HG03565 (cell line): ENCODE data around the gene CARD19.
"Not testable (repeated sequence)": the region's sequence is repeated elsewhere in the genome, so short reads cannot be mapped to it uniquely, and the experiment has no call there.

Experiments used
- ATAC-seq: cut with Tn5 transposase; IDR thresholded peaks from one replicate; pipeline ENCODE4 v1.9.1; 2021; ENCODE audit warnings: mild to moderate bottlenecking, moderate library complexity; ENCODE audit not compliant: unreplicated experiment

The CARD19 gene

DNA sequence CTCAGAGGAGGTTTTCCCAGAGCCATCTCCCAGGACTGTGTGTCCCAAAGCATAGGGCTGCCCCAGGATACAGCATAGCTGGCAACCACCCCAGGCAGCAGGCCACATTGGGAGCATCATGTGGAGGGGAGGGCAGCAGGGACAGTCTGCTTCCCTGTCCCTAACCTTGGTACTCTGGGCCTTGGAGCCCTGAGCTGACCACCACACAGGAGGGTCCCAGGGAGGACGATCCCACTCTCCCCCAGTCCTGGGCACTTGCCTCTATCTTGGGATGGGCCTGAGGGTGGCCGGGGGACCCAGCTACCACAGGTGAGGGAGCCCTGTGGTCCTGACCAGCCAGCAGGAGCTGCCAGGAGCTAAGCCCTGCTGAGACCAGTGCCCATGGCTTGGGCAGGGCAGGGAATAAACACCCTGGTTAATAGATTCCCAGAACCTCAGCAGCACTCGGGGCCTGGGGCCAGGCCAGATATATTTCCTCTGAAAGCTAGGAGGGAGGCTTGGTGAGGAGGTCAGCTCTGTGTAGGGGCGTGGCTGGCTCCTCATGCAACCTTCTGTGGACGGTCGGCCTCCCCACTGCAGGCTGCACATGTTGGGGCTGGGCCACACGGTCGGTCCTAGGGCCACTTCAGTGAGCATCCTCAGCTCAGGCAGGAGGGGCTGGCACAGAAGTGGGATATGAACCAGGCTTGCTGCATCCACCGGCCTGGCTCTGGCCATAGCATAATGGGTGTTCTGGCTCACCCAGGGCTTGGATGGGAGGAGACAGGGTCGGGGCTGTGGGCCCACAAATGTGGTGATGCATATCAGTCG, 33.9 kb downstream of the CARD19 start:
- ATAC-seq, result no peak

DNA sequence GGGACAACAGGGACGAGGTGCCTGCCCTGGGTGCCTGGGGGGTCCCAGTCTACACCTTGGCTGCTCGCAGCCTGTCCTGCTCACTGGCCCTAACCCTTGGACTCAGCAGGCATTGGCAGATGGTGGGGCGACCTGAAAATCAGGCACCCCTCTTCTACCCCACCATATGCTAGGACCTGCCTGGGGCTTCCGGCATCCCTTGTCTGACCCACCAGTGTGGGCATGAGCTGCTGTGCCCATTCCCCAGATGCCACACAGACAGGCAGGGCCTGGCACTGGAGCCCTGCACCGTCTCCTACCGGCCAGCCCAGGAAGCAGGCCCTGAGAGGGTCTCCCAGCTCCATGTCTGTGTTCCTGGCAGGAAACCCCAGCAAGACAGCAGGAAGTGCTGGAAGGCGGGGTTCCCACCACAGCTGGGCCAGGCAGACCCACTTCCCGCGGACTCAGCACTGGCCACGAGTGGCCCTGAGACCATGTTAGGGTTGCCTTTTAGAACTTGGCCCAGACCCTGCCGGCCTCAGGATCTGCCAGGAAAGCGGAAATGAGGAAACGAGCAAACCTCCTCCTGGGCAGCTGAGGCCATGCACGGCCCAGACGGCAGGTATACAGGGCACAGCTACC, 35.0 kb downstream of the CARD19 start:
- no peak for ATAC-seq

DNA sequence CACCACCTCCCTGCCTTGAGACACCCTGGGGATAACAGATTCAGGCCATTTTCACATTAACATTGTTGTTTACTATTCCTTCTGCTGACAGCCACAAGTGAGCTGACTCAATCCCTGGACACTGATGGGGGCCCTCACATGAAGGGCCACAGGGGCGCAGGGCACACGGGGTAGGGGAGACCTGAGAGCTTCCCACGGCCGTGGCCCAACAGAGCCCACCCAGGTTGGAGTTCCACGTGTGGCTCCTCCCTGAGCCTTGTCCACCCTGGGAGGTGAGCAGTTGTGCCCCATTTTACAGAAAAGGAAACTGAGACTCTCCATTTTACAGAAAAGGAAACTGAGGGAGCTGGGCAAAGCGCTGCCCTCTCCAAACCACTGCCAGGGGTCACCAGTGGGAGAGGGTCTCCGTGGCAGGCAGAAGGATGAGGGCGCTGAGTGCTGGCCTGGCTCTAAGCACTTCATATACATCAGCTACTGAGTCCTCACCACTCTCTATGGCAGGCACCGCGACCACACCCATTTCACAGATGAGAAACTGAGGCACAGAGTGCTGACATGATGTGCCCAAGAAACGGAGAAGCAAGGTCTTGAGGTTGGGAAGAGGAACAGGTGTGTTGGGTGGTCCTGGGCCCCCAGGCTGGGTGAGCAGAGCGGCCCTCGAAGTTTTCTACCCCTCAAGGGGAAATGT, 35.7 kb downstream of the CARD19 start:
- no peak for ATAC-seq

DNA sequence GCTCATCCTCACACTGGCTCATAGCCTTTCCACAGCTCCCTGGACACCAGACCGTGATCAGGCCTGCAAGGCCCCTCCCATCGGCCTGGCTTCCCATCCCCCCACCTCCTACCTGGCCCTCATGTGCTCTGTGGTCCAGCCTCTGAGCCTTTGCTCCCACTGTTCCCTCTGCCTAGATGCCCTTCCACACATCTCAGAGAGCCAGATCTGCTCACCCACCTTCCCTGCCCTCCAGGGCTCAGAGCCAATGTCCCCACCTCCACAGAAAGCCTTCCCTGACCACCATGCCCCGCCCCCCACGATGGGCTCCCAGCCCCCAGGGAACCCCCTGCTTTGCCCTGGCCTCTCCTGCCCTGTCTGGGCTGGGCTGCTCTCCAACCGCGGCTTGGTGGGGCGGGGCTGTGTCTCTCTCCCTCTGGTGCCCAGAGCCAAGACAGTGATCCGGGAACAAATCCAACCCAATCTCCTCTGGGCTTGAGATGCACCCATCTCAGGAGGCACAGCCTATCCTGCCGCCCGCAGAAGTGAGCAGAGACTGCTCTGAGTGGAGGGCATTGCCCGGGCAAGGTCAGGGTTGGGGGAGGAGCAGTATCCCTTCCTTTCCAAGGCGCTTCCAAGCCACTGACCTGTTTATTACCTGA, 36.4 kb downstream of the CARD19 start:
- no peak for ATAC-seq

DNA sequence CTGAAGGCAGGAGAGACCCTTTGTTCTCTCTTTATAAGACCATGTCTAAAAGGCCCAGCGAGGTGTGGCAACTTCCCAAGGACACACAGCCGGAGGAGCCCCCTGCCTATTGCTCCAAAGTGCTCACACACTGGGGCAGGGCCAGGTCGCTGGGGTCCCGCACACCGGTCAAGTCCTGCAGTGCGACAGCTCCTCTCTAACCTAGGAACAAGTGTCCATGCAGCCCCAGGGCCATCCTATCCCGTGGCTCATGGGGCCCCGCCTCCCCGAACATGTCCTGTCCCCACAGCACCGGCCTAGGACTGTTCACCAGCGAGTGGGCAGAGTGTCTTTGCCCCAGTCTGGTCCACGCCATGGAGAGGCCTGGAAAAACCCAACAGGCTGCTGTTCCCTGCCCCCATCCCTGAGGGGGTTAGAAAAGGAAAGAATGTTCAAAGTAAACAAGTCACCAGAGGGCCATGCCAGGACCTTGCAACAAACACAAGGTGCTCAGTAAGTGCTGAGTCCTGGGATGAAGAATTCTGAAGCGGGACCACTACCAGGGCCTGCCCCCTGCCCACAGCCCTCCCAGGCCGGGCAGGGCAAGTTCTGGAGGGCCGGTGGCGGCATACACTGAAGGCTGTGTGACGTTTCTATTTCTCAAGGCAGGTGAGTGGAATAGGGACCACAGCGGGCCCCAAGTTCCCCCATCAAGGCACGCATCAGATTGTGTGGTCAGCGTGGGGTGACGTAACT, 37.1 kb downstream of the CARD19 start:
- peak; percentile 23 for ATAC-seq

DNA sequence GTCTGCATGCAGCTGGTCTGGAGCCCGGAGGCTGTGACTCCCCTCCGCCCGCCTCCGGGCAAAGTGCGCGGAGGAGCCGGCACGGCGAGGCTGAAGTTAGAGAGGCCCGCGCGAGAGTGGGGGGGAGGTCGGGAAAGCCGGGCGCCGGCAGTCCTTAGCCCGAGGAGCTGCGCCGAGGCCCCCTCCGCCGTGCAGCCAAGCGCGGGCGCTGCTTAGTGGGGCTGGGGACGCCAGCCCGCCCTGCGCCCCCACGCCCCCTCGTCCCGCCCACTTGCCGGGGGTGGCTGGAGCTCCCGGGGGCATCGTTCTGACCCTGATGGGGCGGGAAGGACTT, 37.6 kb downstream of the CARD19 start:
- peak; percentile 0 for ATAC-seq

DNA sequence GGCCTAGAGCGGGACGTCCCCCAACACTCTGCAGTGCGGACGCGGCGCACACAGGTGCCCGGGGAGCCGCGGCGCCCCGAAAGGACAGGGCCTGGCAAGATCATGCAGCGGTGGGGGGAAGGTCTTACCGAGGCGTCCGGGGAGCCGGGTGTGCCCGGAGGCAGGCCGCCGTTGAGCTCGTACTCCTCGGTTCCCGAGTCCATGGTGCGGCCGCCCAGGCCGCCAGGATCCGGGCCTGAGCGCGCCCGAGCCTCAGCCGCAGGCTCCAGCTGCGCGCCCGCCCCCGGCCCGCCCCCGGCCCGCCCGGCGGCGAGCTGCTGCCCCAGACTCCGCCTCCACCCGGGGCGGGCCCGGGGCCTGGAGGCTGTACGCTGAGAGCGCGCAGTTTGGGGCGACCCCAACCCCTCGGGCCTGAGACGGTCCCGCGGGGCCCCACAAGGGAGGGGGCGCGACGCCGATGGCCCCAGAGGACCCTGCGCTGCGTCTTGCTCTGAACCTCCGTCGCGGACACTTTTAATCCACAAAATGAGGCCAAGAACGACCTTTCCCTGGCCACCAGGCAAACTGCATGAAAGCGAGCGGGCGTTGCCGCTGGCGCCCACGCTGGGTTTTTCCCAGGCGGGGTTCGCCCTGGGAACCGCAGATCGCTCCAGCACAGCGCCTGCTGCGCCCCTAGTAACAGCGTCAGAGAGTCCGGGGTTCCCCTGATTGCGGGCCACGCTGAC, 38.2 kb downstream of the CARD19 start, which contains the start of gene NINJ1:
Gene NINJ1, minus strand, starts transcription at position 237 of the 725 bp plus-strand sequence. Its CDS starts 34 bp downstream, at position 203.
- peak; percentile 51 for ATAC-seq

DNA sequence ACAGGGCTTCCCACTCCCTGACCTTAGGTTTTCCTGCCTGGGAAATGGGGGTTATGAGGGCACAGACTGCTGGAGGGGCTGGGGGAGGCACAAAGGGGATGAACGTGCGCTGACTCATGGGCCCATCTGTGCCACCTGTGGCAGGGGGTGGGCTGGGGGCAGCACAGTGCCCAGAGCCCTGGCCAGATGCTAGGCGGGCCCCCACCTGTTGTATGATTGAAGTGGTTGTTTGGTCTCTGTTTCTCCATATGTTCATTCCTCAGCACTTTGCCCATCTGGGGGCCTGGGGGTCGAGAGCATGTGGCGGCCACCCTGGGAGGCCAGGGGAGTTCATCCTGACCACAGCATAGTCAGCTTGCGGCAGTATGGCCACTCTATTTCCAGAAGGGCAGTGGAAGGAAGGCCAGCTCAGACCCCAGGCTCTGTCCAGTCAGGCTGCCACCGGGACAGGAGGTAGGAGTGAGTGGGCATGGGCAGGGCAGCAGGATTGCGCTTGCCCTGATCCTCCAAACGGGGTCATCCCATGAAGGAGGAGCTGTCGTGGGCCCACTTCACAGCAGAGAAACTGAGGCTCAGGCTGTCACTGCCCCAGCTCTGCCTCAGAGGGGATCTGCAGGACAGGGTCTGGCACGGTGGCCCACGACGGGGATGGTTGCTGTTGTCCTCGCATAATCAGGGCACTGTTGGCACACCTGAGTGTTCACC, 38.9 kb downstream of the CARD19 start:
- ATAC-seq, result no peak

DNA sequence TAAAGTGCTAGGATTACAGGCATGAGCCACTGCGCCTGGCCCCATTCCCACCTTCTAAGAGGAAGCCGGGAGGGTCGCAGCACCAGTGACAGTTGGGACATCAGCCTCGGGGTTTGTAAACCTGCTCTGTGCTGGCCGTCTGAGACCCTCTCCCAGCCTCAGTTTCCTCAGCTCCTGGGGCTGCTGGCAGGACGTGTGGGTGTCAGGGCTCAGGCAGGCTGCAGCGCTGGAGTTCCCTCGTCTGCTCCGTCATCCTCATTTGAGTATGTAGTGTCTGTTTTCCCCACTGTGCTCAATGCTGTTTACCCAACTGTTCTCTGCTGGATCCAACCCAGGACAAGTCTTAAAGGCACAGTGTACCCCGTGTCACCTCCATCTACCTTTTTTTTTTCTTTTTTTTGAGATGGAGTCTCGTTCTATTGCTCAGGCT, 40.0 kb downstream of the CARD19 start:
- no peak for ATAC-seq

DNA sequence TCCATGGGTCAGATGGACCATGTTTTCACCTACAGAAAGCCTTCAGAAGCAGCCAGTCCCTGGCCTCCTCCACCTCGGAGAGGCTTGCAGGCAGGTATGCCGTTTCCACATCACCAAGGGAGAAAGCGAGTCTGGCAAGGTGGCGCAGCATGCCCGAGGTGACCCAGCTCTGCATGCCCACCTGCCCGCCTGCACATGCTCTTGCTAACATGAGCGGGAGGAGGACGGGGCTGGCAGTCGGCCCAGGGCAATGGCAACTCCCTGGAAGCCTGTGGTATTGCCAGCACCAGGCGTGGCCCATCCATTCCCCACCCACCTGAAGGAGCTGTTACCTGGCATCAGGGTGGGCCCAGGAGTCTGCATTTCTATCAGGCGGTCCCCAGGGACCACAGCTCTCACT, 41.3 kb downstream of the CARD19 start:
- ATAC-seq, result no peak

DNA sequence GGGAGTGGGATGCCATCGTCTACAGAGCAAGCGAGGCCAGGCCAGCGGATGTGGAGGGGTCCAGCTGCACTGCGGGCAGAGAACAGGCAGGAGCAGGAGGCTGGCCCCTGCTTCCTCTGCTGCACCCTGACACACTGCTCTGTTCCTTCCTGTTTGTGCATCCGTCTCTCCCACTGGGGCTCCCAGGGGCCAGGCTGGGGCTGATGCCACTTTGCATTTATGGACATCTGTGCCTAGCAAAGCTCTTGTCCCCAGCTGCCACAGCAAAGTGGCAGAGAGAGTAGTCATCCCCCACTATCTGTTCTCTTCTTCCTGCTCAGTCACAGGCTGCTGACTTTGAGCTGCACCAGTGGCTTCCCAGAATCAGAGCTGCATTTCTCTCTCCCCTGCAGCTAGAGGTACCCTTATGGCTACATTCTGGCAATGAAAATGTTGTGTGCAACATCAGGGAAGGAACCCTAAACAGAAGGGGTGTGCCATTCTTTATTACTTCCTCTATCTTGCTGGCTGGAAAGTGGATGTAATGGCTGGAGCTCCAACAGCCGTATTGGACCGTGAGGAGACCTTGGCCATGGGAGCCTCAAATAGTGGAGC, 42.3 kb downstream of the CARD19 start:
- no peak for ATAC-seq

DNA sequence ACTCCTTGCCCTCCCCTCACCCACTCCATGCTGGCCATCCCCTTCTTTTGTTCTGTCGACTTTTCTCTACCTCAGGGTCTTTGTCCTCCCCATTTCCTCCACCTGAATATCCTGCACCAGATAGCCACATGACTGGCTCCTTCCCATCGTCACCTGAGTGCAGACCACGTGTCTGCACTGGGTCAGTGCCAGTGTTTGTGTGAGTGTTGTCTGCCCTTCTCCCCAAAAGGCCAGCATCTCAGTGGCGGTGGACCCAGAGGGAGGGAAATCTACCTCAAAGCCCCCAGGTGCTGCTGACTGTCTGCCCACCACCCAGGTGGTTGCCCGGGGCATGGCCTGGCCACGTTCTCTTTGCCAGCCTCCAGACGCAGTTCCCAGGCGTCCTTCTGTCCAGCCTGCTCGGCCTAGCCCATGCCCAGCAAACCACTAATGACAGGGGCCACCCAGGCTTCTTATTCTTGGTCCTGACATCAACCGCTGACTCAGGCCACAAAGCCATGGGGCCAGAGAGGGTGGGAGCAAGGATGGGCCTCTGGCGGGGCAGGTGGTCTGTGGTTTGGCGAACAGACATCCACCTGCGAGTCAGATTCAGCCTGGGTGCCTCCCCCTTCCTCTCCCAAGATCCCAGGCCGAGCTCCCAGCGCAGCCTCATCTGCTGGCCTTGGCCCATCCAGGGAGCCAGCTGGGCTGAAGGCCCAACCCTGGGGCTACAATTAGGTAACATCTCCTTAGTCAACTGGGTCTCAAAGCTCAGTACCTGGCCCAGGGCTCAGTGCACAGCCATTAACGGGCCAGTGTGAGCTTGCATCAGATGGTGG, 43.6 kb downstream of the CARD19 start:
- no peak for ATAC-seq

DNA sequence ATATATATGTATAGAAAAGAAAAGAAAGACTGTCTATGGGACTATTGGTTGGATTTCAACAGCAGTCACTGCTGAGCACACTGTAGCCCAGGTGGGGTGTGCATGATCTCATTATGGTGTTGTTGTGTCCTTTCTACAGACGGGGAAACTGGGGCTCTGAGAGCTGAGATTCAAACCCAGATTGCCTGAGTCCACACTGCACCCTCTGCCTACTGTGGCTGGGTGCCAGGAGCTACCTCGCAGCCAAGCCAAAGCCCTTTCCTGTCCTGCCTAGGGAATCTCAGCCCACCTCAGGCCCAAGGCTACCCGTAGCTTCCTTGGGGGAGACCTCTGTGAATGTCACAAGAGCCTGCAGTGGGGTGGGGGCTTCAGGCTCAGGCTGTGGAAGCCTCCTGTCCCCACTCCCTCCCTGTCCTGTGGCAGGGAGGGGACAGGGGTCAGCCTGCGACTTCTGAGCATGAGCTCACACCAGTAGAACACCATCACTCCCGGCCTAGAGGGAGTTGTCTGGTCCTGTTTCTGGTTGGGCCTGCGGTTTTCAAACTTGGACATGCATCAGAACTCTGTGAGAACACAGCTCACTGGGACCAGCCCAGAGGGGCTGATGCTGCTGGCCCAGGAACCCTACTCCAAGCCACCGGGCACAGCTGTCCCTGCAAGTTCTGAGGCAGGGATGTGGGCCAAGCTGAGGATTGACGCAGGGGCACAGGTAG, 45.9 kb downstream of the CARD19 start:
- no peak for ATAC-seq

DNA sequence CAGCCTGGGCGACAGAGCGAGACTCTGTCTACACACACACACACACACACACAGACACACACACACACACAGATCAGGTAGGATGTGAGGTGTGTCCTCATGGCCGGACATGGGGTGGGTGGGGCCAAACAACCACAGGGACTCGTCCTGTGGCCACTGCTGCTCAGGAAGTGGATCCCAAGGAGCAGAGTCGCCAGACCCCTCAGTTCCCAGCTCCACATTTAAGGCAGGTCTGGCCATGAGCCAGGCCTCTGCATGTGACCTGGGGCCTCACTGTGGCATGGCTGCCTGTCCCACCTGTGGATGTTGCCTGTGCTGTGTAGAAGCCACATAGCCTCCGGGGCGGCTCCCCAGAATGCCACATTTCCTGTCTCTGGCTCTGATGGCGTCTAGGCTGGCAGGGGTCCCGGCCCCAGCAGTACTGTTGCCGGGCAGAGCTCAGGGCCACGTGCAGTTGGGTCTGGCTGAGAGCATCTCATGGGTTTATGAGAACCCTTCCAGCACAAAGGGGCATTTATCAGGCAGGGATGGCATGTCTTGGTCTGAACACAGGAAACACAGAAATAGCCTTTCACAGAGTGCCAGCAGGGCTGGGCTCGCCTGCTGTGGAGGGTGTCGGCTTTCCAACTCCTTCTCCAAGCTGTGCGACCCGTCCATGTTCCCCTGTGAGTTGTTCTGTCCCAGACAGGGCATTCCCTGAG, 48.0 kb downstream of the CARD19 start:
- ATAC-seq, result no peak

DNA sequence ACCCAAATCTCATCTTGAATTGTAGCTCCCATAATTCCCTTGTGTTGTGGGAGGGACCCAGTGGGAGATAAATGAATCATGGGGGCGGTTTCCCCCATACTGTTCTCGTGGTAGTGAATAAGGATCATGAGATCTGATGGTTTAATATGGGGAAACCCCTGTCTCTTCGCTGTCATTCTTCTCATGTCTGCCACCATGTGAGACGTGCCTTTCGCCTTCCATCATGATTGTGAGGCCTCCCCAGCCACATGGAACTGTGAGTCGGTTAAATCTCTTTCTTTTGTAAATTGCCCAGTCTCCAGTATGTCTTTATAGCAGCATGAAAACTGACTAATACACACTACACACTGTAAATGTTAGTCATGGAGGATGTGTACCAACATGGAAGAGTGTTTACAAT, 50.7 kb downstream of the CARD19 start:
- not testable (repeated sequence) for ATAC-seq

DNA sequence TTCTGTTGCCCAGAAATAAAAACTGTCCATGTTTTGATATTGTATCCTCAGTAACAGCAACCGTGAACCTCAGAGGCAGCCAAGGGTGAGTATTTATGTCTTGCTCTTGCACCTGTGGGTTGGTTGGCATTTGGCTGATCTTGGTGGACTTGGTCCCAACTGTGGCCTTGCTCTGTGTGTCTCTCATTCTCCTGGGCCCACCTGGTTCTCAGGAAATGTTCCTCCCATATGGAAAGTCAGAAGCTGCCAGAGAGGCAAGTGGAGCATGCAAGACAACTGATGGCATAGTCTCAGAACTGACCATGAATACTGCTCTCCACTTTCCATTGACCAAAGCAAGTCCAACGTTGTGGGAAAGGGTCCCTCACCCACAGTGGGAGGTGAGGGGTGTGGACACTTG, 51.6 kb downstream of the CARD19 start:
- ATAC-seq, result no peak

DNA sequence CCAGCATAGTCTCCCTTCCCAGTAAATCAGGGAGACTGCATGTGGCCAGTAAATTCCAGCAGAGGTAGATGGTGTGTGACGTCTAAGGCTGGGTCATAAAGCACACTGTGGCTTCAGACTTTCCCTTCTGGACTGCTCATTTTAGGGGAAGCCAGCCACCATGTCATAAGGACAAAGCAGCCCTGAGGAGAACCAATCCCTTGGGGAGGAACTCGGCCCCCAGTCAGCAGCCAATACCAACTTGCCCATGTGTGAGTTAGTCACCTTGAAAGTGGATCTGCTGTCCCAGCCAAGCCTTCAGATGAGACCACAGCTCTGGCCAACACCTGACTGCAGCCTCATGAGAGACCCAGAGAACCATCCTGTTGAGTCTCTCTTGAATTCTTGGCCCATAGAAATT, 52.7 kb downstream of the CARD19 start:
- no peak for ATAC-seq
